ENCODE data around the gene PHYHIPL. TPM values are rescaled to one million over a fixed set of nuclear protein-coding genes. Genes with fewer than 3 reads are reported as not detected.

The PHYHIPL gene
- total RNA-seq, 2 donors from 2014 or later, result 2.6 TPM; not detected in 1

DNA sequence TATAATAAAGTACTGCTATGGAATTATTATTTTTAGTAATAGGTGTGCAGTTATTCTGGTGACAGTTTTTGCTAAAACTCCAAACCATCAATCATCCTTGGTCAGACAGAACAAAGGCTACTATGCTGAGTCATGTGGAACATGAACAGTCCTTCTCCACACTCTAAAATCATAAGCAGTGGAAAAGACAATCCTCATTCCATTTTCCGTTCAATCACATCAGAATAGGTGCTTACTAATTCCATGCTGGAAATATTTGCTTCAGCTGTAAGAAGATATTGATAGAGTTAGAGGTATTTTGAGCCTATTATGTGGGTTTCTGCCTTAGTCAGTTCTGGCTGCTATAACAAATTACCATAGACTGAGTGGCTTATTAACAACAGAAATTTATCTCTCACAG, 103.0 kb downstream of the PHYHIPL start:
- no peak for DNase-seq (ENCODE audit: low spot score)
- TF ChIP-seq, protein P1, sequence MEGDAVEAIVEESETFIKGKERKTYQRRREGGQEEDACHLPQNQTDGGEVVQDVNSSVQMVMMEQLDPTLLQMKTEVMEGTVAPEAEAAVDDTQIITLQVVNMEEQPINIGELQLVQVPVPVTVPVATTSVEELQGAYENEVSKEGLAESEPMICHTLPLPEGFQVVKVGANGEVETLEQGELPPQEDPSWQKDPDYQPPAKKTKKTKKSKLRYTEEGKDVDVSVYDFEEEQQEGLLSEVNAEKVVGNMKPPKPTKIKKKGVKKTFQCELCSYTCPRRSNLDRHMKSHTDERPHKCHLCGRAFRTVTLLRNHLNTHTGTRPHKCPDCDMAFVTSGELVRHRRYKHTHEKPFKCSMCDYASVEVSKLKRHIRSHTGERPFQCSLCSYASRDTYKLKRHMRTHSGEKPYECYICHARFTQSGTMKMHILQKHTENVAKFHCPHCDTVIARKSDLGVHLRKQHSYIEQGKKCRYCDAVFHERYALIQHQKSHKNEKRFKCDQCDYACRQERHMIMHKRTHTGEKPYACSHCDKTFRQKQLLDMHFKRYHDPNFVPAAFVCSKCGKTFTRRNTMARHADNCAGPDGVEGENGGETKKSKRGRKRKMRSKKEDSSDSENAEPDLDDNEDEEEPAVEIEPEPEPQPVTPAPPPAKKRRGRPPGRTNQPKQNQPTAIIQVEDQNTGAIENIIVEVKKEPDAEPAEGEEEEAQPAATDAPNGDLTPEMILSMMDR (IDR thresholded peaks at IDR 0.05), result no peak
- peaks cover 0 to 31% of the 10 kb centered on the region in 2 donors for H3K4me1 ChIP-seq (ENCODE audit: control insufficient read depth in 1 of 2, low read depth in 2 of 2)
- ATAC-seq (ENCODE audit: insufficient number of reproducible peaks, low FRiP score, low read depth), result no peak
- no peak overlapping the region for H3K27ac ChIP-seq
- H3K4me3 ChIP-seq, result no peak overlapping the region
- H3K27me3 ChIP-seq (replicated peaks; ENCODE audit: insufficient read depth), result no peaks in the 10 kb centered on the region
- H3K36me3 ChIP-seq, result no peaks in the 10 kb centered on the region
- no peaks in the 10 kb centered on the region for H3K9me3 ChIP-seq

DNA sequence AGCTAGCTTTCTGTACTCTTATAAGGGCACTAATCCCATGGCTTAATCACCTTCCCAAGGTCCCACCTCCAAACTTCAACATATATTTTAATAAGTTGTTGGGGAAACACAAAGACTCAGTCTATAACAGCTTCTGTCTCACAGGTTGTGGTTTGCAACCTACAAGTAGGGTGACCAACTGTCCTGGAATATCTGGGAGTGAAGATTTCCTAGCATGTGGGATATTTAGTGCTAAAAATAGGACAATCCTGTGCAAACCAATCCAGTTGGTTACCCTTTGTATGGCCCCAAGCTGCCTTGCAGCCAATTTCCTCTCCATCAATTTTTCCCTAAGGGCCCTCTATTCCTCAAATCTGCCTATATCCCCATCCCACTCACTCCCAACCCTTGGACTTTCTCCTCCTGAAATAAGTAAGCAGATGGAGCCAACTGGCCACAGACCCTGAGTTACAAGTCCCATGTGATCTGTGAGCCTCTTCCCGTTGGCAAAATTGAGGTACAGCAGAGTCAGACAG, 103.6 kb downstream of the PHYHIPL start:
- H3K27me3 ChIP-seq (replicated peaks; ENCODE audit: insufficient read depth), result no peaks in the 10 kb centered on the region
- no peak for ATAC-seq (ENCODE audit: insufficient number of reproducible peaks, low FRiP score, low read depth)
- DNase-seq (ENCODE audit: low spot score), result no peak
- peaks cover 0 to 33% of the 10 kb centered on the region in 2 donors for H3K4me1 ChIP-seq (ENCODE audit: control insufficient read depth in 1 of 2, low read depth in 2 of 2)
- no peaks in the 10 kb centered on the region for H3K36me3 ChIP-seq
- no peak overlapping the region for H3K27ac ChIP-seq
- TF ChIP-seq, protein P1 (IDR thresholded peaks at IDR 0.05), result no peak
- H3K9me3 ChIP-seq, result no peaks in the 10 kb centered on the region
- no peak overlapping the region for H3K4me3 ChIP-seq

DNA sequence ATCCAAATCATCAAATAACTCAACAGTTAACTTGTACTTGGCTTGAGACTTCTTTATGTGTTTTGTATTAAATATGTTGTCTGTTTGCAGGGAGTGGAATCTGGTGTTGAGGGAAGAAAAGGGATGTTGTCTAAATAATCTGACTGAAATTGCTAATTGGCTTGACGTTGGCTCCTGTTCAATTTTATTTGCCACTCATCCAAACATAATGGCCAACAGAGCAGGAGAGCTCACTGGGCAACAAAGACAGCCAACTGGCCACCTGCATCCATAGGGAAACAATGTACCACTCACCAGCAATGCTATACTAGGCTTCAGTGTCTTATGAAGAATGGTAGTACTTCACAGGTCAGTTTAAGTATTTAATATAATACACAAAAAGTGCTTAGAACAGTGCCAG, 105.4 kb downstream of the PHYHIPL start:
- no peak overlapping the region for H3K27ac ChIP-seq

DNA sequence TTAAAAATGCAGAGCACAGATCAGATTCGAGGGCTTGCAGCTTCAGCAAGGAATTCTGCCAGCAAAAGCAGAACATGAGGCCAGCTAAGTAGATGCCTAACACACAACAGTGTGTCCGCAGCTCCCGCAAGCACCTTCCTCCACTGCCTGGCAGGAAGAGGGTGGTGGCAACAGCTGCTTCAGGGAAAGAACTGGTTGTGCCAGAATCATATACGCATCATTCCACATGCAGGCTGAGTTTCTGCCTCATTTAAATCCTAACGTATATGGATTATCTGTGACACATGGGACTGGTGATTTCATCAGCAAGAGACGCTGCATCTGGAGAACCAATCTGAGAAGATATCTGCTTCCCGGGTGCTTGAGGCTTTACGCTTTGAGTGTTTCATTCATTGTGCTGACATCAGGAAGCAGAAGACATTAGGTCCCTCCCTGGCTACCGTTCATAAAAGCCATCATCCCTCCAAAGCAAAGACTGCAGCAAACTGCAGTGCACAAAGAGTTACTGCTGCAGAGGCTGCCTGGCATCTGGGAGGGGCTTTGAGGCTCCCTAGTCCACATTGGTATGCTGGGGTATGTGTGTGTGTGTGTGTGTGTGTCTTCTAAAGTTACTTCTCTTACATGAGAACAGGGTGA, 107.1 kb downstream of the PHYHIPL start:
- H3K27ac ChIP-seq, result no peak overlapping the region
- no peaks in the 10 kb centered on the region for H3K9me3 ChIP-seq
- ATAC-seq (ENCODE audit: insufficient number of reproducible peaks, low FRiP score, low read depth) (no peak), DNase-seq (ENCODE audit: low spot score) (no peak)
- TF ChIP-seq, protein P1 (IDR thresholded peaks at IDR 0.05), result no peak
- peaks cover 0 to 33% of the 10 kb centered on the region in 2 donors for H3K4me1 ChIP-seq (ENCODE audit: control insufficient read depth in 1 of 2, low read depth in 2 of 2)
- H3K27me3 ChIP-seq (replicated peaks; ENCODE audit: insufficient read depth), result no peaks in the 10 kb centered on the region
- H3K36me3 ChIP-seq, result no peaks in the 10 kb centered on the region
- H3K4me3 ChIP-seq, result no peak overlapping the region

More for the DNA sequence above, 105.4 kb downstream of the PHYHIPL start:
- TF ChIP-seq, protein P1 (IDR thresholded peaks at IDR 0.05), result no peak
- Histone ChIP-seq H3K9me3 (no peaks in the 10 kb centered on the region), H3K4me3 (no peak overlapping the region), H3K36me3 (no peaks in the 10 kb centered on the region), H3K4me1 (ENCODE audit: control insufficient read depth in 1 of 2, low read depth in 2 of 2) (peaks cover 0 to 33% of the 10 kb centered on the region in 2 donors), H3K27me3 (replicated peaks; ENCODE audit: insufficient read depth) (no peaks in the 10 kb centered on the region)
- no peak for ATAC-seq (ENCODE audit: insufficient number of reproducible peaks, low FRiP score, low read depth)
- no peak for DNase-seq (ENCODE audit: low spot score)

DNA sequence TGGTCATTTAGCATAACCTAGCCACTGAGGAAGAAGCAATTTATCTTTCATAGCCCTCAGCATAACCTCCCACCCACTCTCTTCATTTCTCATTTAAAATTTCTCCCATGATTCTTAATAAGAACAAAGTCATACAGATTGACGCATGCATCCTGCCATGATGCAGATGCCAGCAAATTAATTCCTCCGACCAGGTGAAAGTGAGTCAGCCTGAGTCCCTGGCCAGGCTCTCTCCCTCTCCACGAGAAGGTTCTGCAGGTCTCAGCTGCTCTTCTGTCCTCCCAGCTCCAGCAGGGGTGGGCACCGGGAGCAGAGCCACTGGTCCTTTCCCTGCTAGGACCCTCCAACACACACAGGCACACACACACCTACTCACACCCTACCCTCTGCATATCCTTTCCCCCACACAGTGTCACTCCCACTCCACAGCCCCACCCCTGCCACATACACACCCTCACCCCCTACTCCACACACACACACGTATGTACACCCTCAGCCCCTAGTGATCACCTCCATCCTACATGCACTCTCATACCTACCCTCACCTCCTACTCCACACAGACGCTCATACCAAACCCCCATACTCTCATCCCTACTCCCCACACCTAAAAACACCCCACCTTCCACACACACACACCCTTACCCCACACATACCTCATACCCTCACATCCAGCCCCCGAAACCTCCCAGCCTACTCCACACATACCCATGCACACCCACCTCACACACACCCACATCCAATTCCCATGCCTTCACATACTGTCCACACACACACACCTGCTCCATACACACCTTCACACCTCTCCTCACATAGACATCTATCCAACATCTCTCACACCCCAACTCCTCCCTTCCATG, 107.9 kb downstream of the PHYHIPL start:
- peaks cover 0 to 32% of the 10 kb centered on the region in 2 donors for H3K4me1 ChIP-seq (ENCODE audit: control insufficient read depth in 1 of 2, low read depth in 2 of 2)
- no peaks in the 10 kb centered on the region for H3K27me3 ChIP-seq (replicated peaks; ENCODE audit: insufficient read depth)
- no peaks in the 10 kb centered on the region for H3K9me3 ChIP-seq
- no peak for DNase-seq (ENCODE audit: low spot score)
- no peak overlapping the region for H3K27ac ChIP-seq
- TF ChIP-seq, protein P1 (IDR thresholded peaks at IDR 0.05), result no peak
- H3K36me3 ChIP-seq, result no peaks in the 10 kb centered on the region
- no peak for ATAC-seq (ENCODE audit: insufficient number of reproducible peaks, low FRiP score, low read depth)
- no peak overlapping the region for H3K4me3 ChIP-seq

All from thoracic aorta (tissue), 2 donors.